ENCODE measurements around the gene IMPDH1.
A peak's percentile ranks its signal among the peaks of the same experiment; 100 is the strongest.

Gene IMPDH1

DNA sequence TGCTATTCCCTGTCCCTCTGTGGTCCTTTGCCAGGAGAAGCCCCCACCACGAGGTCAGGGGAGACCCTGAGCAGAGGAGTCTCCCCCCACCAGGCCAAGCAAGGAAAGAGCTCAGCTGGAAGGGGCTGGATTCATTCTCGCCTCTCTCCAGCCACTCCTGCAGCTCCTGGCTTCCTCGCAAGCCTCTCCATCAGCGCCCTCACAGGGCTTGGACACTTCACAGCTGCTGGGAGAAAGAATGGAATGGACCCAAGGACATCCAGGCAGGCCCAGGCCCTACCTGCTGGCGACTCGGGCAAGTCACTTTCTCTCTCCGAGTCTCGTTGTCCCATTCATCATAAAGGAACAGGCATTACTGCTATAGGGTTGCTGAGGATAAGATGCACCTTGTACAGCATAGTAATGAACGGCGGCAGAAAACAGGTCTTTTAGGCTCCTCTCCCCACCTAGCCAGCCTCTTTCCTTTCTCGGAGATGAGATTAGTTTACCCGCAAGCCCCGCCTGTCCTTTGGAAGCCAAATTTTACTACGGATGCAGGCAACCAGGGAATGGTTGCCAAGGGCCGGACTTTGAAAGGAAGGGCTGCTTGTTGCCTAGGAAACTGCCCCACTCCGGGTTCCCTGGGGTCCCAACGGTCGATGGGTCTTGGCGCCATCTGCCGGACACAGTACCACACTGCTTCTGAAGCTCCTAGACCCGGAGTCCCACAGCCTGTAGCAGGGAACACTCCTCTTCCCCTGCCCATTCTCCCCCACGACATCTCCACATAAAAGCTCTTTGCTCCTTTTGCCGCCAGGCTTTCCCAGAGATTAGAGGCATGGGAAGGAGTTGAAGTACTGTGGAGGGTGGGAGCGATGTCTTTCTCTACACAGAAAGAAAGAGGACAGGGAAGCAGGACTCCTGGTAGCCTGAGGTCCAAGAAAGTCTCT, 22.3 kb downstream of the IMPDH1 start:
- peak; percentile 86 for DNase-seq (ENCODE audit: low spot score)

GRCh38 chr7:128385988-128386925, 23.5 kb downstream of the IMPDH1 start:
- no peak for DNase-seq (ENCODE audit: low spot score)

GRCh38 chr7:128384726-128385125, 25.1 kb downstream of the IMPDH1 start:
- DNase-seq (ENCODE audit: low spot score), result no peak

- DNase-seq (ENCODE audit: low spot score), result no peak
Measured at GRCh38 chr7:128383776-128384175, 26.0 kb downstream of the IMPDH1 start.

- peak; percentile 61 for DNase-seq (ENCODE audit: low spot score)
Measured at GRCh38 chr7:128381161-128381821, 28.5 kb downstream of the IMPDH1 start.

GRCh38 chr7:128380483-128381106, 29.2 kb downstream of the IMPDH1 start:
- DNase-seq (ENCODE audit: low spot score), result peak; percentile 55

DNA sequence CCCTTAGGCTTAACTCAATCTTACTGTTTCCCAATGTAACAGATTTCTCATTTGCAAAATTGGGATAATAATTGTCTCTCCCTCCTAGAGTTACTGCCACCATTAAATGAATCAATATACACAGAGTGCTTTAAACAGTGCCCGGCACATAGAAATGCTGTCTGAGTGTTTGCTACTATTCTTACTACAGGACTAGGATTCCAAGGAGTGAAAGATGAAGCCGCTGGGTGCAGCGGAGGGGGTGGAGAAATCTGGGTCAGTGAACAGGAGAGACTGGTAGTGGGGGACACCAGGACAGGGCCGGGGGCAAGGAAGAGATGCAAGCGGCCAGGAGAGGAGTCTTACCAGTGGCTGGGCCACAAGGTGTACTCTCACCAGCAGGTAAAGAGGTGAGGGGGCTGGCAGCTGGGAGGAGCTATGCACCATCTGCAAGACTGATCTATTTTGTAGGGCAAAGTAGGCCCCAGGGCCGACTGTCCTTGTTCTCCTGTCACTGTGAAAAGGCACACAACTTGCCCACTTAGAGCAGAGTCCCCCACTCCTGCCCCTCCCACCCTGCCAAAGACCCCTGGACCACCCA, 29.8 kb downstream of the IMPDH1 start:
- DNase-seq (ENCODE audit: low spot score), result peak; percentile 50

- DNase-seq (ENCODE audit: low spot score), result no peak
Measured at GRCh38 chr7:128378637-128379036, 31.1 kb downstream of the IMPDH1 start.

- no peak for DNase-seq (ENCODE audit: low spot score)
Measured at GRCh38 chr7:128376077-128376476, 33.7 kb downstream of the IMPDH1 start.

DNA sequence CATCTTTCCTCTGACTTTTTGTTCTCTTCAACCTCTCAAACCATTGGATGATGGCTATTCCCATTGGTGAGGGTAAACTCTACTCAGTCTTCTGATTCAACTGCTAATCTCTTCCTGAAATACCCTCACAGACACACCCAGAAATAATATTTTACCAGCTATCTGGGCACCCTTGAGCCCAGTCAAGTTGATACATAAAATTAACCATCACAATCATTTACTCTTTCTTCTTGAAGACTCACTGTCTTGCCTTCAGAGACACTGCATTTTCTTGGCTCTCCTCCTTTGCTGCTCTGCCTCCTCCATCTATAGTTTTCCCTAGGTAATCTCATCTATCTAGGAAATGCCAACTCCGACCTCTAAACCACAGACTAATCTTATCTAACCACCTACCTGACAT, 35.7 kb downstream of the IMPDH1 start:
- no peak for DNase-seq (ENCODE audit: low spot score)

- no peak for DNase-seq (ENCODE audit: low spot score)
Measured at GRCh38 chr7:128373606-128374005, 36.2 kb downstream of the IMPDH1 start.

DNA sequence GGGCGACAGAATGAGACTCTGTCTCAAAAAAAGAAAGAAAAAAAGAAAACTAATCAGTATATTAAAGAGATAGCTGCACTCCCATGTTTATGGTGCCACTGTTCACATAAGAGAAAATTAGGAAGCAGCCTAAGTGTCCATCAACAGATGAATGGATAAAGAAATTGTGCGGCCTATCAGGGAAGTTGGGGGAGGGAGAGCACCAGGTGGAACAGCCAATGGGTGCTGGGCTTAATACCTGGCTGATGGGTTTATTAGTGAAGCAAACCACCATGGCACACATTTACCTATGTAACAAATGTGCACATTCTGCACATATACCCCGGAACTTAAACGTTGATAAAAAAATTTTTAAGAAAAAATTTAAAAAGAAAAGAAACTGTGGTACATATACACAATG, 39.3 kb downstream of the IMPDH1 start:
- no peak for DNase-seq (ENCODE audit: low spot score)

GRCh38 chr7:128366986-128367385, 42.8 kb downstream of the IMPDH1 start:
- no peak for DNase-seq (ENCODE audit: low spot score)

DNA sequence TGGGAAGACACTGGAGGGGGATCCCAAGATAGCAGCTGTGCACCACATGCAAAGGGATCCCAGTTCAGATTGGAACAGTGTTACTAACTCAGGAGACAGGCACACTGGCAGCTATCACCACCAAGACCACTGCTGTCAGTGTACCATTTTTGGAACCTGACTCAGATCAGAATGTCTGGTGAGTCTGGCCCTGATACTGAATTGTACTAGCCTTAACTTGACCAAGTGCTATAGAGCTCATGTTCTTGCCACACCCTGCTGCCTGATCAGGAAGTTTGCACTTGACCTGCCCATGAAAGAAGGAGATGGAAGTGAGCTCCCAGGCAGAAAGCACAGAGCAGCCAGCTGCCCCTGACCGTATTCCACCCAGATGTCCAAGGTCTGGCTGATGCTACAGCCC, 43.5 kb downstream of the IMPDH1 start:
- DNase-seq (ENCODE audit: low spot score), result no peak

DNA sequence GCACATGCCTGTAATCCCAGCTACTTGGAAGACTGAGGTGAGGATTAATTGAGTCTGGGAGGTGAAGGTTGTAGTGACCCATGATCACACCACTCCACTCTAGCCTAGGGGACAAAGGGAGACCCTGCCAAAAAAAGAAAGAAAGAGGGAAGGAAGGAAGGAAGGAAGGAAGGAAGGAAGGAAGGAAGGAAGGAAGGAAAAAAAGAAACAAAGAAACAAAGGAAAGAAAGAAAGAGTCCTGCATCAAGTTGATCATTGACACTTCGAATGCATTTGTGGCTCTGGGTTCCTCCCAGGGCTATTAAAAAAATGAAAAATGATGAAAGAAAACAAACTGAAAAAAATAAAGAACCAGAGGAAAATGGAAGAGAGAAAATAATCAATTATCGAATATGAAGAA, 44.4 kb downstream of the IMPDH1 start:
- DNase-seq (ENCODE audit: low spot score), result no peak

DNA sequence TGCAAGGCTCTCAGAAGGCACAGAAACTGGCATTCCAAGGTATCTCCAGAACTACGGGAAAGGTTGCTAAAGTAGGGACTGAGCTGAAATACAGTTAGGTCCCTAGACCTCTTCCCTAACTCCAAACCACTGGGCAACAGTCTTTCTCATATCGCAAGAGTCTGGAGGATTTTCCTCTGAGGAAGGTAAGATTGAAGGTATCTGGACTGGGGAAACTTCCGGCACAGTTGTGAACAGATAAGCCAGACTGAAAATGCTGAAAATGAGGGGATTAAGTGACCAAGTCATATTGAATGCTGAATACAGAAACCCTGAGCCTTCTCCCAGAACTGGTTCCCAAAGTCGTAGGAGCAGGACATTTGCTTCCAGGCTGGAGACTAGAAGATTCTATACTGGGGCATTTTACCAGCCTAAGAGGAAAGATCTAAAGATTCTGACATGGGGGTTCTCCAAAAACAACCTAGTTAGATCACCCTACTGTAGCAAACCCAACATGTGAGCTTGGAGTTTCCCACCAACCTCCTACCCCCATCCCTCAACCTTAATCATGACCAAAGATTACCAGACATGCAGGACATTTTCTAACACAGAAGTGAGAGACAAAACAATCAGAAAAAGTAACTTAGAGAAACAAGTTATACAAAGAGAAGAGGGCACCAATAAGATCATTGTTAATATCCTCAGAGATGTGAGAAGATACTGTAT, 45.5 kb downstream of the IMPDH1 start:
- DNase-seq (ENCODE audit: low spot score), result no peak

DNA sequence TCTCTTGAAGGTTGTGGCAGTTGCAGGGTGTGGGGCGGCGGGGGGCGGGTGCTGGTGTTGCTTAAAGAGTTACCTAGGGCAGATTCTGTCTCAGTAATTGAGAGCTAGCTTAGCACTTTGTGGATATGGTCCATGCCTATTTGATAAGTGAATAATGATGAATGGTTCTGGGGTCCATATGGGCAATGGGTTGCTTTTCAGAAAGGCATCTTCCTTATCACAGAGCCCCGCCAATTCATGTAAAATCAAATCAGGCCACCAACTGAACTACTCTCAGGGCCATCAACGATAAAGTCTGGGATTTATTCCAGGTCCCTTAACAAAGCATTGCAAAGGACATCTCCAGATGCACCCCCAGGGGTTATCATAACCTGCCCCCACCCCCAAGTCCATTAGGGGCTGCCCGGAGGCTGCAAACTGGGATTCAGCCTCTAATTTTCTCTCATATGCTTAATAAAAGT, 46.5 kb downstream of the IMPDH1 start:
- no peak for DNase-seq (ENCODE audit: low spot score)

- no peak for DNase-seq (ENCODE audit: low spot score)
Measured at GRCh38 chr7:128362670-128363069, 47.1 kb downstream of the IMPDH1 start.

- DNase-seq (ENCODE audit: low spot score), result no peak
Measured at GRCh38 chr7:128361411-128362379, 48.1 kb downstream of the IMPDH1 start, which contains the start of gene PRRT4. Gene PRRT4 (minus strand): TSS chr7:128361690.

DNA sequence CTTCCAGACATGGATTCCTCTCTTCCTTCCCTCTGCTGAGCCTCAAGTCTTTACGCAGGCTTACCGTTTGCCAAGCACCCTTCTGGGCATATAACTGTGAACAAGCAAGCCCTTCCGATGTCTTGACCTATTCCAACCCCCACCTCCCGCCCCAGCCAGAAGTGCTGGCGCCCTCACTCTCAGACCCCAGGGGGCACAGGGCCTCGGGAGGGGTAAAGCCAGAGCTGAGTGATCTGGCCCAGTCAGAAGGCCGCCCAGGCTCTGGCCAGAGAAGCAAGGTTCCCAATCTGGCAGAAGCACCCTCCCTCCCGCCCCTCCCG, 49.5 kb downstream of the IMPDH1 start:
- no peak for DNase-seq (ENCODE audit: low spot score)

All from left forelimb (tissue), 1 donor.